HG03520 (cell line): ENCODE measurements around the gene SUPT20H.
"Not testable (repeated sequence)": the region's sequence is repeated elsewhere in the genome, so short reads cannot be mapped to it uniquely, and the experiment has no call there.

Experiments used
- ATAC-seq: cut with Tn5 transposase; IDR thresholded peaks from one replicate; pipeline ENCODE4 v1.9.1; 2021; ENCODE audit warnings: mild to moderate bottlenecking, moderate library complexity; ENCODE audit not compliant: unreplicated experiment

The SUPT20H gene

DNA sequence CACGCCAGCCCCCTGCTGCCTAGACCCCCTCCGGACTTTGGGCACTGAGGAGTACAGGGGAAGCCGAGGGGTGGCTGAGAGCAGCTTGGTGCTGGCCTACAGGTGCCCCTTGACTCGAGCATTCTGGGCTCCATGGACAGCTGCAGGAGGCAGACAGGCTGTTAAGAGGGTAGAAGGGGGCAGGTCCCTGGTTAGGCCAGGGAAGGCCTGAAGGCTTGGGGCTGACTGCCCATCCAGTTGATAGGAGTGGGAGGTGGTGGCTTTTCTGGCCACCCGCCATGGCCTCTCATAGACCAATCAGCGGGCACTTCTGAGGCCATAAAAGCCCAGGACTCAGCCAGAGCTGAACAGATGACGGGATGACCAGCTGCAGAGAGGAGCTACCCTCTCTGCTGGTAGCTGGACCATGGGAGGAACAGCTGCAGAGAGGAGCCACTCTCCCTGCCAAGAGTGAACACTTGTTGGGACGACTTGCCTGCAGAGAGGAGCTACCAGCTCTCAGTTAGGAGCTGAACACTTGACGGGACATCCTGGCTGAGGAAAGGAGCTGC is 10.7 kb upstream of the SUPT20H start:
- ATAC-seq = no peak

DNA sequence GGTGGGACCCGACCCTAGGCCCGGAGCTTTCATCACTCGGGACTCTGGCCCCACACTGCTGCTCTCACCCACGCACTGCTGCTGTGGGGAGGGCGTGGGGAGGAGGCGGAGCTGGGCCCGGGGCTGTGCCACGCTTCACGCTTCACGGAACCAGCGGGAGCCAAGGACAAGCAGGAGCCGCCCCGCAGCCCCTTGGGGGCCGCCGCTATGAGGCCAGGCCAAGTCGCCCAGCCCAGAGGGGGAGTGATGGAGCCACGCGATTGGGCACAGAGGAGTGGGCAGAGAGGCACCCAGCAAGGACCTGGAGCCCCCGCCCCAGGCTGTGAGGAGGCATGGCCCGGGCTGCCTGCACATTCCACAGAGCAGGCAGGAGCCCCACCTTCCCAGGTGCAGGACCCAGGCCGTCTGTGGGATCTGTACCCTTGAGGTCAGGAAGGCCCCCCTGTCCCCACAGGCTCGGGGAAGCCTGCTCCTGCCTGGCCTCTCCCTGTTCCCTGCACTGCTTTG is 10.2 kb upstream of the SUPT20H start:
- ATAC-seq = no peak

GRCh38 chr13:37068962-37069361 is 9.5 kb upstream of the SUPT20H start:
- no peak for ATAC-seq

DNA sequence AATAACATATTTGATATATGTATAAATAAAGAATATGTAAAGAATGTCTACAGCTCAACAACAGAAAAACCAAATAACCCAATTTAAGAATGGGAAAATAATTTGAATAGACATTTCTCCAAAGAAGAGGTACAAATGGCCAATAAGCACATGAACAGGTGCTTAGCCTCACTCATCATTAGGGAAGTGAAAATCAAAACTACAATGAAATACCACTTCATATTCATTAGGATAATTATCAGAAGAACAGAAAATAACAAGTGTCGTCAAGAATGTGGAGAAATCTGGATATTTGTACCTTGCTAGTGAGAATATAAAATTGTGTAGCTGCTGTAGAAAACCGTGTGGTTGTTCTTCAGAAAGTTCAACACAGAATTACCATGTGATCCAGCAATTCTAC is 8.4 kb upstream of the SUPT20H start:
- peak; percentile 53 for ATAC-seq

GRCh38 chr13:37065890-37066526 is 6.5 kb upstream of the SUPT20H start:
- no peak for ATAC-seq

DNA sequence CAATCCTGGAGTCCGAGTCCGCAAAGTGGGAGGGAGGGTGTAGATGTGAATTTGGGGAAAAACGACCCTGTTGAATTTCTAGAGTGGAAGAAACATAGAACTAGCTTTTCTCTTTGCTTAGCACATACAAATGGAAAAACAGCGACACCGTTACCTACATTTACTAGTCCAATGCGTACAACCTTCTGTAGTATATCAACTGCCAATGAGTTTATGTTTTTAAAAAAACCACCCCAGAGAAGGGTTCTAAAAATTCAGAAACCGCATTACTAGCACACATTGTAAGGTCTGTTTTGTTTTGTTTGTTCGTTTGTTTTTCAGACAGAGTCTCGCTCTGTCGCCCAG is 332 bp upstream of the SUPT20H start:
- peak; percentile 20 for ATAC-seq

- ATAC-seq = not testable (repeated sequence)
Measured at GRCh38 chr13:37056228-37056627, 3.3 kb downstream of the SUPT20H start.

- ATAC-seq = not testable (repeated sequence)
Measured at GRCh38 chr13:37053111-37053510, 6.4 kb downstream of the SUPT20H start.

GRCh38 chr13:37049810-37050209 is 9.7 kb downstream of the SUPT20H start:
- no peak for ATAC-seq

- ATAC-seq = no peak
Measured at GRCh38 chr13:37047846-37048245, 11.6 kb downstream of the SUPT20H start.

- no peak for ATAC-seq
Measured at GRCh38 chr13:37047032-37047431, 12.5 kb downstream of the SUPT20H start.

DNA sequence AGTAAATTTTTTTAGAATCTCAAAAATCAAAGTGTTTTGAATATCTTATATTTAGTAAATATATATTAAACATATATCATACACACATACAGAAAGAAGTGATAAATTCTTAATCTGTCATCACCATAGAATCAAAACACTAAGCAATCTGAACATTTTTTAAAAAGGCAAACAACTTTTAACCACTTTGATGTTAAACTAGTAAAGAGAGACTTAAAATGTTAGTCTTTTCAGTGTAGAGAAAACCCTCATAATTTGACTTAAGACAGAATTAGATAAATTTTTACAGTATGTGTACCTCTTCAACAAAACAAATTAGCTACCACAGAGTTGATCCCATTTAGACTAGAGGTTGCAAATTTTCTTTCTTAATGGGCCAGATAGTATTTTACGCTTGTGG is 13.4 kb downstream of the SUPT20H start:
- ATAC-seq = no peak

GRCh38 chr13:37040789-37041188 is 18.7 kb downstream of the SUPT20H start:
- ATAC-seq = no peak

GRCh38 chr13:37039896-37040295 is 19.6 kb downstream of the SUPT20H start:
- ATAC-seq = no peak

DNA sequence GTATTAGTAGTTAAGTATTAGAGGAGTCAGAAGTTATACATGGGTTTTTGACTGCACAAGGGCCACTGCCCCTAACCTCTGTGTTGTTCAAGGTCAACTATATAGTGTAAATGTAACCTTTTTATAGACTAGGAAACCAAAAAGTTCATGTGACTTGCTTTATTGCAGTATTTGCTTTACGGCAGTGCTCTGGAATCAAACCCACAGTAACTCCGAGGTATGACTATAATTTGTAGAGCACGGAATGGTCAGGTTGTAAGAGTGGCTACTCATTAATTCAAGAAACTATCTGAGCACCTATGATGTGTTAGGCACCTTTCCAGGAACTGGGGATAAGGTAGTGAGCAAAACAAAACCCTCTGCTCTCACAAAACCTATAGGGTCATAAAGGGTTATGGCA is 22.2 kb downstream of the SUPT20H start:
- ATAC-seq = no peak

GRCh38 chr13:37029617-37030016 is 29.9 kb downstream of the SUPT20H start:
- ATAC-seq = no peak

DNA sequence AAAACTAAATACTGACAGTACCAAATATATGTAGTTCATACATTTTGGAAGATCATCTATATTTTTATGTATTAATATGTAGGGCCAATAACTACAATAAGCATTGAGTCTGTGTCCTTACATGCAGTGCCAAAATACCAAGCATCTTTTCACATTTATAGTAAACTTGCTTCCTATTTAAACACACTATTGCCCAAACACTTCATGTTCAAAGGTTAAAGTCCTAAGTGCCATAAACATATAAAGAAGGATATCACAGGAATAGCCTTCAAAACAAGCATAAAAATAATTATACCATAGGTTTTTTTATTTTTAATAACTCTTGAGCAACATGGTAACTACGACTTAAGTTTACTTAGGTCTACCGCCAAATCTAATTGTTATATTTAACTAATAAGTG is 31.8 kb downstream of the SUPT20H start:
- ATAC-seq = no peak

DNA sequence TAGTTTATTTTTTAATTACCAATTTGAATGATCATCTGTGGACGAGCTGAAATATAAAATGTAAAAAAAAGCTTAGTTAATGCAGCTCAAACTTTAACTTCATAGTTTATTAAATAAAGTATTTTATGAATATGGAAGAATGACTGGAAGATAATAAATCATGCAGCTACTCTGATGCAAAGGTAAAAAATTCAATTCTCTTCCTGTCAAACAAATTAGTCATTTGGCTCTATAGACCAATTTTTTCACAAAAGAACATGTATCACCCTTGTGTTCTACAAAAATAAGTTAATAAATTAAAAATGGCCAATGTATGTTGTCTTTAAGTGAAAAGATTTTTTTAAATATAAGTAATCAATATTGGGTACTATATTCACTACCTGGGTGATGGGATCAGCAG is 32.7 kb downstream of the SUPT20H start:
- ATAC-seq = no peak

- no peak for ATAC-seq
Measured at GRCh38 chr13:37023871-37024270, 35.6 kb downstream of the SUPT20H start.

DNA sequence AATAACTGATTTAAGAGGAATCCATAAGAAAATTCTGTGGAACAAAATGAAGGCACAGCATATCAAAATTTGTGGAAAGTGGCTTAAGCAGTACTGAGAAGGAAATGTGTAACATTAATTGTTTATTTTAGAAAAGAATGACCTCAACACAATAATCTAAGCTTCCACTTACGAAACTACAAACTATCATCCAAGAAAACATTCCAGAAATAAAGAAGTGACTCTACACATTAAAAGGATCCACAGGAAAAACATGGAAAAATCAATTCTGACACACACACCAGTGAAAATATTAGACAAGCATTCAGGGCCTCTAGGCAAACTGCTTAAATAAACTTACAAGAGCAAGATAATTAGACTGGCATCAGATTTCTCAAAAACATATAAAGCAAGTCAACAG is 44.9 kb downstream of the SUPT20H start:
- no peak for ATAC-seq

- ATAC-seq = no peak
Measured at GRCh38 chr13:37011788-37012187, 47.7 kb downstream of the SUPT20H start.

GRCh38 chr13:37011002-37011401 is 48.5 kb downstream of the SUPT20H start:
- ATAC-seq = no peak

DNA sequence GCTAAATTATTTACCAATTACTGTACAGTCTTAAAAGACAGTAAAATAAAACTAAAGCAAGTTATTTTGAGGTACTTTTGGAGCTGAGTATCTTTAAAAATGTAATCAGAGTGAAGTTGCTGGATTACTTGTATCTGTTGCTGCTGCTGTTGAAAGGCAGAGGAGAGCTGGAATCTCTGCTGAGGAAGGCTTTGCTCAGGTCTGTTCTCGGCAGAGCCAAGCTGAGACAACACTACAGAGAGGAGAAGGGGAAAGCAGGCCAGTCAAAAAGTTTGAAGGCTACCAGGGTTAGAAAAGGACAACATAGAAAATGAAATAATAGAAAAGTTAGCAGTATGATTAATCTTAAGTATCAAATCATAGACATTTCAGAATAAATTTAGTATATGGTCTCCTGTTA is 49.1 kb downstream of the SUPT20H start:
- no peak for ATAC-seq
